ENCODE measurements around the gene CREB3L2. TPM values are rescaled to one million over a fixed set of nuclear protein-coding genes. Genes with fewer than 3 reads are reported as not detected.

Gene CREB3L2
- total RNA-seq, 1 experiment from 2014 or later: 16.0 TPM

GRCh38 chr7:138004936-138005335, 3.0 kb upstream of the CREB3L2 start:
- no peak for DNase-seq (ENCODE audit: low read depth in 1 of 2, low spot score in 2 of 2)
- Histone ChIP-seq H3K9me3 (replicated peaks) (no peaks in the 10 kb centered on the region), H3K4me3 (no peak overlapping the region), H3K36me3 (peaks cover 6% of the 10 kb centered on the region; the same call in 1 of the 2 replicates), H3K4me1 (replicated peaks) (peaks cover 11% of the 10 kb centered on the region), H3K27me3 (replicated peaks) (no peaks in the 10 kb centered on the region), H3K27ac (no peak overlapping the region)

DNA sequence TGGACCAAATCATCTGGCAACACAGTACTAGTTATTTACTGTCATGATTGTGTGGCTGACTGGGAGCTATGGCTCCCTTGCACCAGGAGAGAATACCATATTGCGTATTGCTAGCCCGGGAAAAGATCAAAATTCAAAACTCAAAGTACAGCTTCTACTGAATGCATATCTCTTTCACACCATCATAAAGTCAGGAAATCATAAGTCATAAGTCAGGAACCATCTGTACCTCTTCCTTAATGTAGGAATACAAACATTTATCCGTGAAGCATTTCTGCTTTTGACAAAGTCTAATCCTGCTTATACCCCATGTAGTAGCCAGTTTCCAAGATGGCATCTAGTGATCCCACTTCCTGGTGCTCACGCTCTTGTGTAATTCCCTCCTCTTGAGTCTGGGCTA, 2.2 kb upstream of the CREB3L2 start:
- Histone ChIP-seq H3K4me1 (replicated peaks) (peaks cover 20% of the 10 kb centered on the region), H3K9me3 (replicated peaks) (no peaks in the 10 kb centered on the region), H3K36me3 (peaks cover 11% of the 10 kb centered on the region), H3K27ac (no peak overlapping the region), H3K27me3 (replicated peaks) (no peaks in the 10 kb centered on the region), H3K4me3 (no peak overlapping the region)
- no peak for DNase-seq (ENCODE audit: low read depth in 1 of 2, low spot score in 2 of 2)

GRCh38 chr7:138002828-138003189, 923 bp upstream of the CREB3L2 start:
- H3K36me3 ChIP-seq: peaks cover 22% of the 10 kb centered on the region
- no peaks in the 10 kb centered on the region for H3K27me3 ChIP-seq (replicated peaks)
- H3K27ac ChIP-seq: no peak overlapping the region
- peaks cover 27% of the 10 kb centered on the region for H3K4me1 ChIP-seq (replicated peaks)
- H3K4me3 ChIP-seq: no peak overlapping the region
- no peaks in the 10 kb centered on the region for H3K9me3 ChIP-seq (replicated peaks)
- no peak for DNase-seq (ENCODE audit: low read depth in 1 of 2, low spot score in 2 of 2)

DNA sequence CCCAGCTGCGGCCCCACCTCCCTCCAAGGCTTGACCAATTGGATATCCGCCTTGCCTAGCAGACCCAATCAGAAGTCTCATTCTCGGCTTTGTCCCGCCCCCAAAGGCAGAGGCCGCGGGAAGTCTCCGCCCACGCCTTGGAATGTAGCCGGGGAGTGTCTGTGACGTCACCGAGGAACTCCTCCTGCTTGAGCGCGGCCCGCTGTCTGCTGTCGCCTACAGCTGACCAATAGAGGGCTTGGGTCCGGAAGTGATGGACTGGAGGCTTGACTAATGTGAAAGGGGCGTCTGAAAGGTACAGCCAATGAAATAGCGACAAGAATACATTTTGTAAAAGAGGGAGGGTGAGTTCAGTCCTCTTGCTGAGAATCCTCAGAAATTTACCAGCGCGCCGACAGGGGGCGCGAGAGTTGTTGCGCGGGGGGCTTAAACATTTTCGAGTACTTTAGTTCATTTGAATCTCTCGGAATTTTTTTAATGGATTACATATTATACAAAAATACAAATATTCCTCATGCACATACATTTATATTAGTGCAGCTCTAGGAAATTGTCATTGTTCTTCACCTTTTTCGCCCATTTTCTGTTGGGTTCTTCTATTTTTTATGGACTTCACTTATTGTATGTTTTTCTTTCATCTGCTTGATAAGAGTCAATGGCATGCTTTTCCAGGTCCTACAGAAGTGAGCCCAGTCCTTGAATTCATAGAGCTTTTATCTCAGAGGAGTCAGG, 376 bp upstream of the CREB3L2 start:
- H3K27me3 ChIP-seq (replicated peaks): no peaks in the 10 kb centered on the region
- peaks cover 22% of the 10 kb centered on the region for H3K36me3 ChIP-seq
- H3K9me3 ChIP-seq (replicated peaks): no peaks in the 10 kb centered on the region
- peaks cover 27% of the 10 kb centered on the region for H3K4me1 ChIP-seq (replicated peaks)
- H3K27ac ChIP-seq: peak overlapping the region; percentile 69
- peak; percentile 99 to 100 for DNase-seq (ENCODE audit: low read depth in 1 of 2, low spot score in 2 of 2)
- peak overlapping the region; percentile 66 for H3K4me3 ChIP-seq

DNA sequence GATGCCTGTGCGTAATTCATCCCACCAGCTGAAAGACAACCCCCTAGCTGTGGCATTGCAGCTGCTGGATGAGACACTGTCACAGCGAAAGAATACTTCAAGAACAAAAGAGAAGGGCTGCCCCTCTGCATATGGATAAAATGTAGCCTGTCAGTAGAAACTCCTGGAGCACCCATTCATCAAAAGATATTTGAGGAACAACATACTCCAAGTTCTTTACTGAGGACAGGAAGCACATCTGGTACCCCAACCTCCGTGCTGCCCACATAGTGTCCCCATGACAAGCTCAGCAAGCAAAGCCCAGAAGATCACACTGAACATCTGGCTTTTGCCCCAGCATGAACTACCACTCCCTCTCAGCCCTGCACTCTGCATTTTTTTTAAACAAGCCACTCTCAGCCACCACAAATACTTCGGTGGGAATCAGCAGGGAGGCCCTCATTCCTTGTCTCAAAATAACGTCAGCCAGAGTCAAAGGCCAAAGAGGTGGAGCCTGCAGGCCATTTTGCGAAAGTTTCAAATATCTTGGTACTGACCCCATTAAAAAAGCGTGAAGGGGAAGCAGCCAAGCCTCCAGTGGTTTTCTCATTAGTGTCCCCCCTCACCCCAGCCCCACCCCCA, 1.7 kb downstream of the CREB3L2 start:
- DNase-seq (ENCODE audit: low read depth in 1 of 2, low spot score in 2 of 2): peak; percentile 58 to 68
- Histone ChIP-seq H3K27me3 (replicated peaks) (no peaks in the 10 kb centered on the region), H3K9me3 (replicated peaks) (no peaks in the 10 kb centered on the region), H3K4me1 (replicated peaks) (peaks cover 27% of the 10 kb centered on the region), H3K27ac (peak overlapping the region; percentile 69), H3K4me3 (peak overlapping the region; percentile 66), H3K36me3 (peaks cover 22% of the 10 kb centered on the region)

DNA sequence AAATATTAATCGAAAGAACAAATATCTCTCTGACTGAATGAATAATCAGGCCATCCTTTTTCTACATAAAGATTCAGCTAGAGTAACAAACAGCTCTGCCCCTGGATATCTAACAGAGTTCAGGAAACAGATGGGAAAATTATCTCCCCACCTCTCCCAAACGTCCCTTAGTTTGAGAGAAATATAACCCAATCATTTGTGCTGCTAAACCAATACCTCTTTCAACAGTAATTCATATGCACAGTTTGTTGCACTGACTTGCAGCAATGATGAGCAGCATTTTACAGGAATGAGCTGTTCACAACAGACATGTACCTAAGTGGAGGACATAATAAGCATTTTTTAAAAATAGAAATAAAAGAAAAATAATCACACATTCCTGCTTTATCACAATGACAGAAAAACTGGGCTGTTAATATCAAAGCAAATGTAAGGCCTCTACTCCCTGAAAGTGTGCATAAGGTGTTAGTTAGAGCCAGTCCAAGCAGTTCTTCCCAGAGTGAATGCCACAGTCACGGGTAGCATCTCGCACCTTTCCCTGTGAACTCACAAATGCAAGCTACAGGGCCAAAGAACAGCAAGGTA, 2.3 kb downstream of the CREB3L2 start:
- no peak for DNase-seq (ENCODE audit: low read depth in 1 of 2, low spot score in 2 of 2)
- Histone ChIP-seq H3K36me3 (peaks cover 22% of the 10 kb centered on the region), H3K27ac (peak overlapping the region; percentile 69), H3K4me3 (peak overlapping the region; percentile 66), H3K4me1 (replicated peaks) (peaks cover 27% of the 10 kb centered on the region), H3K27me3 (replicated peaks) (no peaks in the 10 kb centered on the region), H3K9me3 (replicated peaks) (no peaks in the 10 kb centered on the region)

GRCh38 chr7:137998250-137998649, 3.6 kb downstream of the CREB3L2 start:
- H3K36me3 ChIP-seq: peaks cover 22% of the 10 kb centered on the region
- no peaks in the 10 kb centered on the region for H3K27me3 ChIP-seq (replicated peaks)
- peaks cover 32% of the 10 kb centered on the region for H3K4me1 ChIP-seq (replicated peaks)
- H3K4me3 ChIP-seq: no peak overlapping the region
- no peaks in the 10 kb centered on the region for H3K9me3 ChIP-seq (replicated peaks)
- no peak for DNase-seq (ENCODE audit: low read depth in 1 of 2, low spot score in 2 of 2)
- no peak overlapping the region for H3K27ac ChIP-seq

DNA sequence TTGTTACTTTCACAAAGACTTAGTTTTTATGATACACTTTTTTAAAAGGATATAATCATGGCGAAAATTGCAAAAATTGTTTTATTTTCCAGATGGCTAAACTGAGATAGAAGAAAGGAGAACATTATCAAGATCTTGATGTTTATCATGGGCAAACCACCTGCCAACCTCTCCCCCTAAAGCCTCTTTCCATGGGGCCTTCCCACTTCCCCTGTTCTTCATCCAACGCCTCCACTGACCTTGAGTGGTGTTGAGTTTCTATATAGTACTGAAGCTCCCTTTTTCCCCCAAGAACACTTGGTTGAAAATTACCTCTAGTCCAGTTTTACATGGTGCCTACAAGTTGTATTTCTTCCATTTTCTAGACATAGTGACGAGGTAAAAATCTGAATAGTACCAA, 5.0 kb downstream of the CREB3L2 start:
- no peaks in the 10 kb centered on the region for H3K9me3 ChIP-seq (replicated peaks)
- H3K27ac ChIP-seq: no peak overlapping the region
- no peak overlapping the region for H3K4me3 ChIP-seq
- H3K36me3 ChIP-seq: peaks cover 22% of the 10 kb centered on the region
- H3K27me3 ChIP-seq (replicated peaks): no peaks in the 10 kb centered on the region
- H3K4me1 ChIP-seq (replicated peaks): peaks cover 42% of the 10 kb centered on the region
- DNase-seq (ENCODE audit: low read depth in 1 of 2, low spot score in 2 of 2): no peak

GRCh38 chr7:137996386-137996851, 5.5 kb downstream of the CREB3L2 start:
- no peak for DNase-seq (ENCODE audit: low read depth in 1 of 2, low spot score in 2 of 2)
- no peak overlapping the region for H3K27ac ChIP-seq
- H3K4me3 ChIP-seq: no peak overlapping the region

DNA sequence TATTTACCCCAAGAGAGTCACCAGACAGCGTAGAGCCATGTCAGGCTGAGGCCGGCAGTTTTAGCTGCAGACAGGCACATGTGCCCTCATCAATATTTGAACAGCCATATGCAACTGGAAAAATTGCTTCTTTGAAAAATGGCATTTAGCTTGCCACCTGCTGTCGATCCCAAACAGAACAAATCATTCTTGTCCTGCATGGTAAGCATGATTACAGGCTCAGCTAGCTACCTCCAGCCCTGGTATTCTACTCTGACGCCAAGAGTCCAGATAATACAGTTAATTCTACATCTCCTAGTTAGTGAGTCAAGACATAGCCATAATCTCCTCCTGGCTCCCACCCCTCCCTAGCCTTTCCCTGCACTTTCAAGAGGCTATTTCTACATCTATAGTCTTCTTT, 7.7 kb downstream of the CREB3L2 start:
- no peaks in the 10 kb centered on the region for H3K9me3 ChIP-seq (replicated peaks)
- H3K4me3 ChIP-seq: no peak overlapping the region
- peaks cover 12% of the 10 kb centered on the region for H3K36me3 ChIP-seq
- DNase-seq (ENCODE audit: low read depth in 1 of 2, low spot score in 2 of 2): no peak
- H3K27ac ChIP-seq: no peak overlapping the region
- peaks cover 55% of the 10 kb centered on the region for H3K4me1 ChIP-seq (replicated peaks)
- H3K27me3 ChIP-seq (replicated peaks): no peaks in the 10 kb centered on the region

More at GRCh38 chr7:137996386-137996851, 5.5 kb downstream of the CREB3L2 start:
- peaks cover 47% of the 10 kb centered on the region for H3K4me1 ChIP-seq (replicated peaks)
- no peaks in the 10 kb centered on the region for H3K9me3 ChIP-seq (replicated peaks)
- peaks cover 18% of the 10 kb centered on the region for H3K36me3 ChIP-seq
- H3K27me3 ChIP-seq (replicated peaks): no peaks in the 10 kb centered on the region

DNA sequence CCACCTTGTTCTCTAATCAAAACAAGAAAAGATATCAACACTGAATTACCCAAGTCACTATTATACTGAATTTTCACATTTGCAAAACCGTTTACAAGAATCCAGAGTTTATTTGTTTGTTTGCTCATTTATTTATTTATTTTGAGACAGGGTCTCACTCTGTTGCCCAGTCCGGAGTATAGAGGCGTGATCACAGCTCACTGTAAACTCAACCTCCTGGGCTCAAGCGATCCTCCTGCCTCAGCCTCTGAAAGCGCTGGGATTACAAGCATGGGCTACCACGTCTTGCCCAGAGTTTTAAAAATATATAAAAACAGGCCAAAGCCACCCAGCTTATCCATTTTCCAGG, 8.5 kb downstream of the CREB3L2 start:
- Histone ChIP-seq H3K9me3 (replicated peaks) (no peaks in the 10 kb centered on the region), H3K4me3 (no peak overlapping the region), H3K27me3 (replicated peaks) (no peaks in the 10 kb centered on the region), H3K27ac (no peak overlapping the region; the same call in 1 of the 2 replicates), H3K36me3 (peaks cover 4% of the 10 kb centered on the region), H3K4me1 (replicated peaks) (peaks cover 47% of the 10 kb centered on the region)
- no peak for DNase-seq (ENCODE audit: low read depth in 1 of 2, low spot score in 2 of 2)

DNA sequence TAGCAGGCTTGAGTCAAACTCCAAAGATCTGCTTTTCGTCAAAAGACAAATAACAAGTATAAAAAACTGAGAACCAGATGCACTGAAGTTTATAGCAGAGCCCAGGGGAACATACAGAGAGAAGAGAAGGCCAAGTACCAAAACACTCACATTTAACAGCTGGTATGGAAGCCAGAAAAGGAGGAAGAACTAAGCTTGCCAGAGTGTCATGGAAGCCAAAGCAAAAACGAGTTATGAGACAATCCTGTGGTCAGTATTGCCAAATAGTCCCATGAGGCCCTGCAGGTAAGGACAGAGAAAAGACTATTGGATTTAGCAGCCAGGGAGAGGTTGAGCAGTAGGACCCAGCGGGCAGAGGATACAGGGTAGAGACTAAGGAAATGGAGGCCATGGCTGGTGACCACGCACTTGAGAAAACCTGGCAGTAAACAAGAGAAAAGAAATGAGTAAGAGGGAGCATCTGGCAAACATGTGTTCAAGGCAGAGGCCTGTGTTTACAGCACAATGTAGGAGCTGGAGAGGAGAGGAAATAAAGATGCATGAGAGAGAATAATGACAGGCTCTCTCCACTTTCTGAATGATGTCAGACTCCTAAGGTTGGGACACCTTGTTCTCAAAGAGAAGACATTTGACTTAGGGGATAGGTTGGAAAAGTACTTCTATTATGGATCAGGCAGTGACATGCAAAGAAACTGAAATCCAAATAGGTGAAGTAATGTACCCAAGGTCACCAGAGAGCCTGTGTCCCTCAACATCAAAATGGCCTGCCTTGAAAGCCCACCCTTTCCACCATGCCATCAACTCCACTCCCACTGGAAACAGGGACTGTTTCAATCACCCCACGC, 9.1 kb downstream of the CREB3L2 start:
- no peaks in the 10 kb centered on the region for H3K27me3 ChIP-seq (replicated peaks)
- H3K36me3 ChIP-seq: no peaks in the 10 kb centered on the region
- no peaks in the 10 kb centered on the region for H3K9me3 ChIP-seq (replicated peaks)
- peaks cover 43% of the 10 kb centered on the region for H3K4me1 ChIP-seq (replicated peaks)
- H3K4me3 ChIP-seq: no peak overlapping the region
- peak; percentile 77 for DNase-seq (ENCODE audit: low read depth in 1 of 2, low spot score in 2 of 2)
- H3K27ac ChIP-seq: peak overlapping the region; percentile 35

GRCh38 chr7:137992104-137992549, 9.8 kb downstream of the CREB3L2 start:
- DNase-seq (ENCODE audit: low read depth in 1 of 2, low spot score in 2 of 2): no peak
- Histone ChIP-seq H3K4me3 (no peak overlapping the region), H3K27ac (peak overlapping the region; percentile 35), H3K9me3 (replicated peaks) (no peaks in the 10 kb centered on the region), H3K4me1 (replicated peaks) (peaks cover 43% of the 10 kb centered on the region), H3K36me3 (no peaks in the 10 kb centered on the region), H3K27me3 (replicated peaks) (no peaks in the 10 kb centered on the region)
